ENCODE results near the gene PPP2R3C.
"Not testable (repeated sequence)": the region's sequence is repeated elsewhere in the genome, so short reads cannot be mapped to it uniquely, and the experiment has no call there.

The PPP2R3C gene

GRCh38 chr14:35078082-35078481 lies 43.7 kb downstream of the PPP2R3C start:
- no peak for DNase-seq (ENCODE audit: extremely low read depth, low read depth)
- TF ChIP-seq CTCF (IDR thresholded peaks at IDR 0.05; ENCODE audit: low read depth, low read length), result no peak

- no peak for TF ChIP-seq CTCF (IDR thresholded peaks at IDR 0.05; ENCODE audit: low read depth, low read length)
- no peak for DNase-seq (ENCODE audit: extremely low read depth, low read depth)
These were observed 48.3 kb downstream of the PPP2R3C start for GRCh38 chr14:35073486-35073885.

GRCh38 chr14:35072226-35072625 lies 49.6 kb downstream of the PPP2R3C start:
- no peak for DNase-seq (ENCODE audit: extremely low read depth, low read depth)
- TF ChIP-seq CTCF (IDR thresholded peaks at IDR 0.05; ENCODE audit: low read depth, low read length), result no peak

GRCh38 chr14:35068238-35069012 lies 53.4 kb downstream of the PPP2R3C start:
- no peak for DNase-seq (ENCODE audit: extremely low read depth, low read depth)
- no peak for TF ChIP-seq CTCF (IDR thresholded peaks at IDR 0.05; ENCODE audit: low read depth, low read length)

- DNase-seq (ENCODE audit: extremely low read depth, low read depth), result not testable (repeated sequence)
These were observed 56.1 kb downstream of the PPP2R3C start for GRCh38 chr14:35065731-35066130.

- DNase-seq (ENCODE audit: extremely low read depth, low read depth), result not testable (repeated sequence)
These were observed 60.5 kb downstream of the PPP2R3C start for GRCh38 chr14:35061113-35061791.

GRCh38 chr14:35052637-35053036 lies 69.2 kb downstream of the PPP2R3C start:
- no peak for TF ChIP-seq CTCF (IDR thresholded peaks at IDR 0.05; ENCODE audit: low read depth, low read length)
- no peak for DNase-seq (ENCODE audit: extremely low read depth, low read depth)

- TF ChIP-seq CTCF (IDR thresholded peaks at IDR 0.05; ENCODE audit: low read depth, low read length), result no peak
These were observed 70.0 kb downstream of the PPP2R3C start for GRCh38 chr14:35051796-35052195.

More at GRCh38 chr14:35051796-35052195, 70.0 kb downstream of the PPP2R3C start:
- no peak for DNase-seq (ENCODE audit: extremely low read depth, low read depth)

Measured in AG09319 (cell line).